Stimulated activated CD8-positive, alpha-beta memory T cell treated with anti-CD3 and anti-CD28 coated beads, Interleukin-4, amount 100 ng/mL, for 24 hours (primary cell): ENCODE measurements around the gene G6PC3.
"Not testable (repeated sequence)": the region's sequence is repeated elsewhere in the genome, so short reads cannot be mapped to it uniquely, and the experiment has no call there.

Experiments used
- DNase-seq: peaks from one replicate; pipeline ENCODE4 v3.0.0-alpha.2; 2020; ENCODE audit warnings: low read depth

The G6PC3 gene

DNA sequence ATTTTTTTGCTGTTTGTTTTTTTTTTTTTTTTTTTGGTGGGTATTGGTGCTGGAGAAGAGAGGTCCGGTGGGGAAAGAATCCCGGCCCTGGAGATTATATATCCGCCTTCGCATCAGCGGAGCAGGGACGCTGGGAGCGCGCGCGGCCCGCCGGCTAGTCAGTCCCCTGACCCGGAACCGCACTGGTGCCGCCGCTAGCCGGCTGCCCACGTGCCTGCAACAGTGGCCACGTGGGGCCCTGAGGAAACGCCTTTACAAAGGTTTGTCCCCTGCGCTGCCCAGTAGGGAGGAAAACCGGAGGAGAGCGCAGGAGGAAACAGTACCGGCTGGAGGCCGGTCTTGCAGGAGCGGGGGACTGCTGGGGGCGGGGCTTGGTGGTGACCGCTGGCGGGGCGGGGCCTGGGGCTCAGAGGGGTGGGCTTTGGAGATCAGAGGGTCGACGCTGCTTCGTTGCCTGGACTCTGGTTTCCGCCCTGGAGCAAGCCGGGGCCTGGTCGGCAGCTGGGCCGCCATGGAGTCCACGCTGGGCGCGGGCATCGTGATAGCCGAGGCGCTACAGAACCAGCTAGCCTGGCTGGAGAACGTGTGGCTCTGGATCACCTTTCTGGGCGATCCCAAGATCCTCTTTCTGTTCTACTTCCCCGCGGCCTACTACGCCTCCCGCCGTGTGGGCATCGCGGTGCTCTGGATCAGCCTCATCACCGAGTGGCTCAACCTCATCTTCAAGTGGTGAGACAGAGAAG is at the start of gene G6PC3:
Gene G6PC3 (plus strand): TSS at position 281 of the 743 bp plus-strand sequence. CDS start 231 bp downstream, at position 512.
- DNase-seq = peak; percentile 76

DNA sequence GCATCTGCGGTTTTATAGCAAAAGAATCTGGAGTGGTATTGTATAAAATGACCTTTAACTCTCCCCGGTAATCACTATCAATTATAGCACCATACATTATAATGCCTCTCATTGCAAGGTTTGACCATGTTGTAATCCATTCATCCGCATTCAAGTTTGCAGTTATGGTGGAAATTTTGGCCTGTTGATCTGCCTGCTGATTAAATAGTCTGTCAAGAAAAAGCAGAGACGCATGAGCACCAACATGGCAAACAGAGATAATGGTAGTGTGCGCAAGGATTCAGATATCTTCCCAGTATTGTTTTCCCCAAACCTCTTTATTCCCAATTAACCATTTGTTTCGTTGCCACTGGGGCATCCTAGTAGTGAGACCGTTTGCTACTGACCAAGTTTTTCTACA is 49.3 kb upstream of the G6PC3 start:
- not testable (repeated sequence) for DNase-seq

GRCh38 chr17:44022246-44022645 is 48.3 kb upstream of the G6PC3 start:
- DNase-seq = no peak

DNA sequence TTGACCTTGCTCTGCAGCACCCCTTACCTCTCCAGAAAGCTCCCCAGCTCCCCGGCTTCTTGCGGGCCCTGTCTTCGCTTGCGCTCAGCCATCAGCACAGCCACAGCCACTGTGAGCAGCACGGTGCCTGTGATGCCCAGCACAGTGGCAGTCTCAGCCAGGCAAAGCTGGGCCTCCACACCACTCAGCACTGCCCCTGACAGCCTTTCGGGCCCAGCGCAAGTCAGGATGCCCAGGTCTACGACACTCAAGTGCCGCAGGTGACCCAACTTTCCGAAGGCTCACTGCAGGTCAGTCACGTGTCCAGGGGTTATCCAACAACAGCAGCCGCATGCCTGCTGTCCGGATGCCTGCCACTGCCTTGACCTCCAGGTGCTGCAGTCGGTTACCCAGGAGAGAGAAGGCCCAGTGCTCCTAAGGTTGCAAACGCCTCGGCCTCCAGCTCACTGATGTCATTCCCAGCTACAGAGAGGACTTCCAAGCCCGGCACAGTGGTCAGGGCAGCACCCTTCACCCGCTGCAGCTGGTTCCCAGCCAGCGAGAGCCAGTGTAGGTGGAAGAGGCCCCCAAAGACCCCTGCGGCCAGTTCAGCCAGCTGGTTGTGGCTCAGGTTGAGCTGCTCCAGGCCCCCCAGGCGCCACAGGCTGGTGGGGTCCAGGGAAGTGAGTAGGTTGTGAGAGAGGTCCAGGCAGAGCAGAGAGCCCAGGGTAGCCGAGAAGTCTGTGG is 46.8 kb upstream of the G6PC3 start:
- no peak for DNase-seq

DNA sequence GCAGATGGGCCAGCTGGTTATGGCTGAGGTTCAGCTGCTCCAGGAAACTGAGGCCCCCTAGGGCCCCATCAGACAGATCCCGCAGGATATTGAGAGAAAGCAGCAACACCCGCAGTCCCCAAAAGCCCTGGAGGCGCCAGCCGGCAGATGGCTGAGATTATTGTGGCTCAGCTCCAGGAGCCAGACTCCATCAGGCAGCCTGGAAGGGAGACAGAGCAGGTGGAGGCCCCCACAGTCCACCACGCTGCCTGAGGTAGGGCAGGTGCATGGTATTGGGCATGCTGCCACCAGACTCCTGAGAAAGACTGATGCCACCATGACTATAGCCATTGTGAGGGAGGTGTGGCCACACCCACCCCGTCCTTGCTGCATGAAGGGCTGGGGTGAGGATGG is 46.3 kb upstream of the G6PC3 start:
- no peak for DNase-seq

- no peak for DNase-seq
Measured at GRCh38 chr17:44024853-44025252, 45.7 kb upstream of the G6PC3 start.

- no peak for DNase-seq
Measured at GRCh38 chr17:44029736-44030135, 40.8 kb upstream of the G6PC3 start.

DNA sequence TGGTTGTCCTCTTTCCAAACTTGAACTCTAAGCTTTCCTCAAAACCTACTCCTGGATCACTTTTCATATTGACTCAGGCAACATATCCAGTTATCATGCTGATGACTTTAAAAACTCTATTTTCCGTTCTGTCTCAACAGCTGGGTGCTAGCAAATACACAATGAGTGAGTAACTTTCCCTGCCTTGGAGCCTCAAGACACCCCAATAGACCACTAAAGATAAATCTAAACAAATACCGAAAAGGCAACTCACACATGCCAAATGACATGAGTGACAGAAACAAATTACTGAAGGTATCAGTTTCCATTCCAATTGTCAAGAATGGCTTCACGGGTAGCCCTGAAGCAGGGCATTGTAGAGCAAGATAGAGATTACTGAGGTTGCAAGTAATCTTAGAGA is 40.1 kb upstream of the G6PC3 start:
- DNase-seq = no peak

GRCh38 chr17:44033861-44034408 is 36.6 kb upstream of the G6PC3 start:
- no peak for DNase-seq

- not testable (repeated sequence) for DNase-seq
Measured at GRCh38 chr17:44034688-44035087, 35.8 kb upstream of the G6PC3 start.

GRCh38 chr17:44037471-44037870 is 33.1 kb upstream of the G6PC3 start:
- no peak for DNase-seq

GRCh38 chr17:44038604-44039011 is 31.9 kb upstream of the G6PC3 start:
- no peak for DNase-seq

GRCh38 chr17:44039829-44040635 is 30.5 kb upstream of the G6PC3 start:
- DNase-seq = no peak

DNA sequence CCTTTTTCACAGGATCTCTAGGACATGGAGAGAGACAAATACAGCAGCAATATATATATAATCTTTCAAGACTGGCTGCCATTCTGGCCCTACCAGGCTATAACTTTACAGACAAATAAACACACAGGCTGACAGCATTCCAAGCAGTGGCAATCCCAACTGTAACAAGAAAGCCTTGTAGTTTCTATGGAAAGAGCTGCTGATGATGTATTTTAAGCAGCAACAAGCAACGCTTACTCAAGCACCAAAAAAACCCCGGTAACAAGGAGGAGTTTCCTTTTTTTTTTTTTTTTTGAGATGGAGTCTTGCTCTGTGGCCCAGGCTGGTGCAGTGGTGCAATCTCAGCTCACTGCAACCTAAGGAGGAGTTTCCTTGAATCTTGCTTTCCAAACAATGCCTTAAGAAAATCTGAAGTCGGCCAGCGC is 27.3 kb upstream of the G6PC3 start:
- no peak for DNase-seq

DNA sequence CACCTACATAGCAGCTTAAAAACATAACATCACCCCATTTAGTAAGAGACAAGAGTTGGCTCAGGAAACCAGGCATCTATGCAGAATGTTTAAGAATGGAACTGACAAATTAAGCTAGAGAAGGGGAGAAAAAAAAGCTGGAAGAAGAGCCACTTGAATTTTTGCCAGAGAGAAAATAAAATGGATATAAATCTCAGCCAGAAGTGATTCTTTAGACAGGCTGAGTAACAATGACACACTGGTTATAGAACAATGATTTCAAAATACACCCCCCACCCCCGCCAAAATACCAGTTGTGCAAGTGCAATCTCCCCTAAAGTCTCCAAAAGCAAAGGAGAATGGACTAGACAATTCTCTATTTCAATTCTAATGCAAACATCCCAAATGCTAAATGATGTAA is 26.5 kb upstream of the G6PC3 start:
- no peak for DNase-seq

DNA sequence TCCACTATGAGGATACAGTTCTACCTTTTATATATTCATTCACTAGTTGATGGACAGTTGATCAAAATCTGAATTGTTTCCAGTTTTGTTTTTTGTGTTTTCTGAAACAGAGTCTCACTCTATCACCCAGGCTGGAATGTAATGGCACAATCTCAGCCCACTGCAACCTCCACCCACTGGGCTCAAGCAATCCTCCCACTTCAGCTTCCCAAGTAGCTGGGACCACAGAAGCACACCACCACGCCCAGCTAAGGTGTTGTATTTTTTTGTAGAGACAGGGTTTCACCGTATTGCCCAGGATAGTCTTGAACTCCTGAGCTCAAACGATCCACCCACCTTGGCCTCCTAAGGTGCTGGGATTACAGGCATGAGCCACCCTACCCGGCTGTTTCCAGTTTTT is 25.0 kb upstream of the G6PC3 start:
- DNase-seq = no peak

DNA sequence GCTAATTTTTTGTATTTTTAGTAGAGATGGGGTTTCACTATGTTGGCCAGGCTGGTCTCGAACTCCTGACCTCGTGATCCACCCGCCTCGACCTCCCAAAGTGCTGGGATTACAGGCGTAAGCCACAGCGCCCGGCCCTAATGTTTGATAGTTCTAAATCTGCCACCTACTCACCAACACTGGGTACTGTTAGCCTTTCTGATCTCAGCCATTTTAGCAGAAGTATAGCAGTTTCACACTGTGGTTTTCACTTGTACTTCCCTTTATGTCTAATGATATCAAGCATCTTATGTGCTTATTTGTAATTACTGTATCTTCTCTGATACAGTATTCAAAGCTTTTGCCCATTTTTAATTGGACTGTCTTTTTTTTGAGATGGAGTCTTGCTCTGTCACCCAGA is 23.6 kb upstream of the G6PC3 start:
- DNase-seq = not testable (repeated sequence)

- DNase-seq = no peak
Measured at GRCh38 chr17:44049294-44050060, 21.1 kb upstream of the G6PC3 start.

- no peak for DNase-seq
Measured at GRCh38 chr17:44053125-44053872, 17.2 kb upstream of the G6PC3 start.

GRCh38 chr17:44059101-44059892 is 11.2 kb upstream of the G6PC3 start:
- no peak for DNase-seq
